Activated effector memory CD4-positive, alpha-beta T cell treated with Interleukin-2 at 50 U/mL for 16 hours (primary cell): Measurements from ENCODE around the gene ARMC10.
A peak's percentile ranks its signal among the peaks of the same experiment; 100 is the strongest.
"Not testable (repeated sequence)": the region's sequence is repeated elsewhere in the genome, so short reads cannot be mapped to it uniquely, and the experiment has no call there.

Source experiments
- DNase-seq: peaks from one replicate; pipeline ENCODE4 v3.0.0-alpha.2; 2020

Gene ARMC10

DNA sequence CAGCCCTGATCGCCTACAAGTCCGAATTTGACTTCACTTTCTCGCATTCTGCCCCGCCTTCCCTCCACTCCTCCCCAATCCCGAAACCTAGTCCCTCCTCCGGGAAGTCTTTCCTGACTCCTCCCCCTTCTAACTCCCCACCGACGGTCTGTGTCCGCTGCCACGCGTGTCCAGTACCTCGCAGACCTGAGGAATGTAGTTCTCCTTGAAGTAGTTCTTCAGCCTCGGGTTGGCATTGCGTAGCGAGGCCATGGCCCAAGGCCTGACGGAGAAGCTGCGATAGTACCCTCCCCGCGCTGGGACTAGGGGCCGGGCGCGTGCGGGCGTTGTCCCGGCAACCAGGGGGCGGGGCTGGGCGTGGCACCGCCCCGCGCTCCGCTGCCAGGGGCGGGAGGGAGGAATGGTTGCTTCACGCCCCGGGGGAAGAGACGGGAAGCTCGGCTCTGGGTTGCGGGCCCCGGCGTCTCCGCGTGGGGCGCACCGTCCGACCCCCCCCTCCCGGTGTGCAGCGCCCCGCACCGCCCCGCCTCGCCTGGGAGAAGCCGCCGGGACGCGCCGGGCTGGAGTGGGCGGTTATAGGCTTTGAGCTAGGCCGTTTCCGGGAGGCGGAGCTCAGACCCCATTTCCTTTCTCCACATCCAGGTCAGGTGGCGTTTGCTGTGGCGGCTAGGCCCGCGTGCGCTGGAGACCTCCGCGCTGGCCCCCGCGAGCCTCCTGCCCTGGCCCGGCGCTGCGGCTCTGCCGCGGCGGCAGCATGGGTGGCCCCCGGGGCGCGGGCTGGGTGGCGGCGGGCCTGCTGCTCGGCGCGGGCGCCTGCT lies at the start of gene ARMC10, which contains the start of gene FBXL13:
Gene ARMC10, plus strand, starts transcription at position 622 of the 818 bp plus-strand sequence. Its CDS starts 133 bp downstream, at position 755.
Gene FBXL13, minus strand, starts transcription at position 278 of the 818 bp plus-strand sequence.
- peak; percentile 89 for DNase-seq

DNA sequence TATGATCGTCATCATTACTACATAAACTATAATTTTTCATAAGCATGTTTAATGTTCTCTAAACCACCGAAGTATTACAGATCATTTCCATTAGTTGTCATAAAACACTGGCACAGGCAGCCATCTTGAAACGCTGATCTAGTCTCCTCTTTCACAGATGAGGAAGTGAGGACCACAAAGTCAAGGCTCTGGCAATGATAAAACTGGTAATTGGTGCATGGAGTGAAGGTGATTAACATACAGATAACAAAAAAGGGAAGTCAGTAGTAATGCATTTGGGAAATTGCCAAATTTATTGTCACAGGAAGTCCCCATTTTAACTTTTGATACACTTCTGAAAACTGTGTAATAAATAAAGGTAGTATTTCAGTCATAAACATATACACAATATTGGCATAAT lies 49.6 kb upstream of the ARMC10 start:
- DNase-seq = no peak

DNA sequence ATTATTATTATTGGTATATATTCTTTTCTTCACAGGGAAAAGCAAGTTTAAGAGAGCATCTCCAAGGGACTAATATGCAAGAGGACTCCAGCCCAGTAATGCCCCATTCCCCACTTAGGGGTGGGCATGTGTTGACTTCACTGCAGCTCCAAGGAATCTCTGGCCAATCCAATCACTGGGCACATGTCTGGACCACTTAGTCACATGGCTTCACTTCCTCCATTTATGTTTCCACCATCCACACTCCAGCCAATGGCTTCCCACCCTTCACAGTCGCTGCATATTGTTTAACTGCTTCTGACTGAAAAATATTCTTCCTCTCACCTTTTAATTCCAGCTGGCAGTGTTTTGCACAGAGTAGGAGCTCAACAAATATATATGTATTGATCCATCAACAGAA lies 43.9 kb upstream of the ARMC10 start:
- no peak for DNase-seq

DNA sequence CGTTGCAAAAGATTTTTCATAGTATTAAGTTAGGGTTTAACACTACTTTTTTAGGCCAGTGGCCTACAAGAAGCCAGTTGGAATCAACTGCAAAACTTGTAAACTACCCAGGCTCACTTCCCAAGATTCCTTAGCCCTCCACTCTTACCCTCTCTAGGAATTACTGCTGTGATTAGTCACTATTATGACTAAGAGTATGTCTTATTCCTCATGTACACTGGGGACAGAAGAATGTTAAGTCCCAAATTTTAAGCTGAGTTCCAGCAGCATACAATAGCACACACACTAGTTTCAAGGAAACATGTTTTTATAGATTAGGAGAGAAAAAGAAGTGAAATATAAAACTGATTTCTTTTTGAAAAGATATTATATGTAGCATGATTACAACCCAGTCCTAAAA lies 43.2 kb upstream of the ARMC10 start:
- no peak for DNase-seq

DNA sequence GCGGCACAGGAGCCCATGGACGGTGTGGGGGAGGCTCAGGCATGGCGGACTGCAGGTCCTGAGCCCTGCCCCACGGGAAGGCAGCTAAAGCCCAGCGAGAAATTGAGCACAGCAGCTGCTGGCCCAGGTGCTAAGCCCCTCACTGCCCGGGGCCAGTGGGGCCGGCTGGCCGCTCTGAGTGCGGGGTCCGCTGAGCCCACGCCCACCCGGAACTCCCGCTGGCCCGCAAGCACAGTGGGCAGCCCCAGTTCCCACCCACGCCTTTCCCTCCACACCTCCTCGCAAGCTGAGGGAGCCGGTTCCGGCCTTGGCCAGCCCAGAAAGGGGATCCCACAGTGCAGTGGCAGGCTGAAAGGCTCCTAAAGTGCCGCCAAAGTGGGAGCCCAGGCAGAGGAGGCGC lies 40.6 kb upstream of the ARMC10 start:
- not testable (repeated sequence) for DNase-seq

DNA sequence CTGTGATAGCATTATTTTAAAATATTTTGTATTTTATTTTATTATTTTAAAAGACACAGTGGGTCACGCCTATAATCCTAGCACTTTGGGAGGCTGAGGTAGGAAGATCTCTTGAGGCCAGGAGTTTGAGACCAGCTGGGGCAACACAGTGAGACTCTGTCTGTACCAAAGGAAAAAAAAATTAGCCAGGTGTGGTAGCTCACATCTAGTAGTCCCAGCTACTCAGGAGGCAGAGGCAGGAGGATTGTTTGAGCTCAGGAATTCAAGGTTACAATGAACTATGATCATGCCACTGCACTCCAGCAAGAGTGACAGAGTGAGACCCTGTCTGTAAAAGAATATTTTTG lies 37.5 kb upstream of the ARMC10 start:
- DNase-seq = no peak

DNA sequence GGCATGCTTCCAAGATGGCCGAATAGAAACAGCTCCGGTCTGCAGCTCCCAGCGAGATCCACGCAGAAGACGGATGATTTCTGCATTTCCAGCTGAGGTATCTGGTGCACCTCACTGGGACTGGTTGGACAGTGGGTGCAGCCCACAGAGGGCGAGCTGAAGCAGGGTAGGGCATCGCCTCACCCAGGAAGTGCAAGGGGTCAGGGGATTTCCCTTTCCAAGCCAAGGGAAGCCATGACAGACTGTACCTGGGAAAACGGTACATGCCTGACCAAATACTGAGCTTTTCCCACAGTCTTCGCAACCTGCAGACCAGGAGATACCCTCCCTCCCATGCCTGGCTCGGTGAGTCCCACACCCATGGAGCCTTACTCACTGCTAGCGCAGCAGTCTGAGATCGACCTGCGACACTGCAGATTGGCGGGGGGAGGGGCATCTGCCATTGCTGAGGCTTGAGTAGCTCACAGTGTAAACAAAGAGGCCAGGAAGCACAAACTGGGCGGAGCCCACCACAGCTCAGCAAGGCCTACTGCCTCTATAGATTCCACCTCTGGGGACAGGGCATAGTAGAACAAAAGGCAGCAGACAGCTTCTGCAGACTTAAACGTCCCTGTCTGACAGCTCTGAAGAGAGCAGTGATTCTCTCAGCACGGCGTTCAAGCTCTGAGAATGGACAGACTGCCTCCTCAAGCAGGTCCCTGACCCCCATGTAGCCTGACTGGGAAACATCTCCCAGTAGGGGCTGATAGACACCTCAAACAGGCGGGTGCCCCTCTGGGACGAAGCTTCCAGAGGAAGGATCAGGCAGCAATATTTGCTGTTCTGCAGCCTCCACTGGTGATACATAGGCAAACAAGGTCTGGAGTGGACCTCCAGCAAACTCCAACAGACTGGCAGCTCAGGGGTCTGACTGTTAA lies 36.9 kb upstream of the ARMC10 start:
- not testable (repeated sequence) for DNase-seq

DNA sequence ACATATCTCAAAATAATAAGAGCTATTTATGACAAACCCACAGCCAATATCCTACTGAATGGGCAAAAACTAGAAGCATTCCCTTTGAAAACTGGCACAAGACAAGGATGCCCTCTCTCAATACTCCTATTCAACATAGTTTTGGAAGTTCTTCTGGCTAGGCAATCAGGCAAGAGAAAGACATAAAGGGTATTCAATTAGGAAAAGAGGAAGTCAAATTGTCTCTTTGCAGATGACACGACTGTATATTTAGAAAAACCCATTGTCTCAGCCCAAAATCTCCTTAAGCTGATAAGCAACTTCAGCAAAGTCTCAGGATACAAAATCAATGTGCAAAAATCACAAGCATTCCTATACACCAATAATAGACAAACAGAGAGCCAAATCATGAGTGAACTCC lies 33.1 kb upstream of the ARMC10 start:
- not testable (repeated sequence) for DNase-seq

DNA sequence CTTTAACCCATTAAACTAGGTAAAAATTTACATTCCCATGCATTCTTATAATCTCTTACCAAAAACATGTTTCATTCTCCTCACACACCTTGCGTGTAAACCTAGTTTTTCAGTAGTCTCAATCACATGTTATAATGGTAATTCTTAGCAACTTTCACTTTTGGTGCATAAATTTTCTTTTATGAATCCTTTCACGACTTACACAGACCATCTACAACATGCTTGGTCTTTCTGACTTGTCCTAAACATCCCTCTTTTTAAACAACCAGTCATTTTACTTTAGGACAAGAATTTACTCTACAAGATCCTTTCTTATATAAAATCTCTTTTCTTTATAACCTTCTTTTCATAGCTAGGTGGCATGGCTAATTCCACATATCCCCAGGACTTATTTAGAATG lies 26.1 kb upstream of the ARMC10 start:
- DNase-seq = no peak

DNA sequence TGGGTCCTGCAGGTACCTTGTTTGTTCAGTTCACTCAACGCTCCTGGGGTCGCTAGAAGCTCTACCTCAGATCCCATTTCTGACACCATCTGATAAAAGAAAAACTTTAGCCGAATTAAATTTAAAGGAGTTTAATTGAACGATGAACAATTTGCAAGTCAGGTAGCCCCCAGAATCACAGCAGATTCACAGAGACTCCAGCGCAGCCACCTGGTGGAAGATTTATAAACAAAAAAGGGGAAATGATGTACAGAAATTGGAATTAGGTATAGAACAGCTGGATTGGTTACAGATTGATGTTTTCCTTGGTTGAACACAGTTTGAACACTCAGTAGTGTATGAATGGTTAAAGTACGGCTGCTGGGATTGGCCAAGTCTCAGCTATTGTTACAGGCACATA lies 23.4 kb upstream of the ARMC10 start:
- no peak for DNase-seq

DNA sequence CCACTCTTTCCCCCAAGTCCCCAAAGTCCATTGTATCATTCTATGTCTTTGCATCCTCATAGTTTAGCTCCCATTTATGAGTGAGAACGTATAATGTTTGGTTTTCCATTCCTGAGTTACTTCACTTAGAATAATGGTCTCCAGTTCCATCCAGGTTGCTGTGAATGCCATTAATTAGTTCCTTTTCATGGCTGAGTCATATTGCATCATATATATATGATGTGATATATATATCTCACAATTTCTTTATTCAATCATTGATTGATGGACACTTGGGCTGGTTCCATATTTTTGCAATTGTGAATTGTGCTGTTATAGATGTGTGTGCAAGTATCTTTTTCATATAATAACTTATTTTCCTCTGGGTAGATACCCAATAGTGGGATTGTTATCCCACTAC lies 18.9 kb upstream of the ARMC10 start:
- not testable (repeated sequence) for DNase-seq

DNA sequence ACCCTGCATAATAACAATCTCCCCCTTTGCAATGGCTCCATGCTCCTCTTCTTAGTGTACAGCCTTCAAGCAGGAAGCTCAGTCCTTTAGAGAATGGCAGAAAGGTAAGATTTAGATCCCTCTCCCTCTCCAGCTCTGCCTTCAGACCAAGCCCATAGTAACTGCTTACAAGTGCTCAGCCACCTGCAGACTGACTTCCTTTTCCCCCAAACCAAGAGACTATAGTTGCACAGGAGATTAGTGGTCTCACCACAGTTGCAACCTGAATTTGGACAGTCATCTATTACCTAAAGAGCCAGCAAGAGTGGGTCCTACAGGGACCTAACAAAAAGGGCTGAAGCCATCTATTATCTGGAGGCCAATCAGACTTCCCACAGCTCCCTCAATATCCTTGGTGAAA lies 16.8 kb upstream of the ARMC10 start:
- DNase-seq = no peak

DNA sequence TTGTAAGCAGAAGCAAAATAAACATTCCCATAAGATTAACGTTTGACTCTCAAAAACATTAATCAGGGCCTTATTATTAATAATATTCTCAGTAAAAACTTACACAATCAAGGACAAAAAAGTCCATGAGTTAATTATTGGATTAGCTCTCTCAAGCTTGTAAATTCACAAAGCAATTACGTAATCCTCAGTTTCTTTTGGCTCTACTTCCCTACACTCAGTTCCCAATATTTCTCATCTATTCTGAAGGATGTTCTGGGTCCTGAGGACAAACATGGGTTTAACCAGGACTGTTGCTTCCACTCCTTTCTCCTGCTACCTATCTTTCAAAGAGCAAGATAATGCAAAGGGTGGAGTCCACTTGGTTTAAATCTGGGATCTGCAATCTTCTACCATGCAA lies 15.5 kb upstream of the ARMC10 start:
- DNase-seq = no peak

DNA sequence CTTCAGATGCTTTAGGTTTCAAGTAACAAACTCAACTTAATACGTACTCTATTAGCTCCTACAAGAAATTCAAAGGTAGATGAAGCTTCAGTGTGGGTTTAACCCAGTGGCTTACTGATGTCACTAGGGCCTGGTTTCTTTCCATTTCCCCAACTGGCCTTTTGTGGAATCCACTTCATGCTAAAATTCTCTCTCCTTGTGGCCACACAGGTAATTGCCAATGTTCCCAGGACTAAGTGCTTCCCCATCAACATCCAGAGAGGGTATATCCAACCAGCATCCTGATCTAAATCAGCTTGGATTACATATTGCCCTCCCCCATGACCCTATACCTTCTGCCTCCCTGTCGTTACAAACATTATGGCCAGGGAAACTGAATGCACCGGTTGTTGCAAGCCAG lies 11.0 kb upstream of the ARMC10 start:
- DNase-seq = no peak

DNA sequence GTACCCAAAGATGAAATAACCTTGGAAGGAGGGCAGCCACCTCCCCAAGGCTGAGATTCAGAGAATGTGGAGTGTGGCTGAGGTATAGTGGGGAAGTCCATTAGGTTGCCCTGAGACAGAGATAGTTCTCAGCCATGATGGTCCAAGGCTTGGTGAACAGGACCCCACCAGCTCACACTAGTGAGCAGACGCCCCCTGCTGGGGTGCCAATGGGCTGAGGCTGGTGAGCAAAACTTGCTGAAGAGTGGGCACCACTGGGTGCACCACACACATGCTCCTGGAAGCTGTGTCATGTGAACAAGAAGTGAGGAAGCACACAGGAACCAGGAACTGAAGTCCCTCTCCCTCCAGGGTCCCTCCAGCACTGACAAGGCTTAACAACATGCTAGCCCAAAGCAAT lies 9.3 kb upstream of the ARMC10 start:
- no peak for DNase-seq

DNA sequence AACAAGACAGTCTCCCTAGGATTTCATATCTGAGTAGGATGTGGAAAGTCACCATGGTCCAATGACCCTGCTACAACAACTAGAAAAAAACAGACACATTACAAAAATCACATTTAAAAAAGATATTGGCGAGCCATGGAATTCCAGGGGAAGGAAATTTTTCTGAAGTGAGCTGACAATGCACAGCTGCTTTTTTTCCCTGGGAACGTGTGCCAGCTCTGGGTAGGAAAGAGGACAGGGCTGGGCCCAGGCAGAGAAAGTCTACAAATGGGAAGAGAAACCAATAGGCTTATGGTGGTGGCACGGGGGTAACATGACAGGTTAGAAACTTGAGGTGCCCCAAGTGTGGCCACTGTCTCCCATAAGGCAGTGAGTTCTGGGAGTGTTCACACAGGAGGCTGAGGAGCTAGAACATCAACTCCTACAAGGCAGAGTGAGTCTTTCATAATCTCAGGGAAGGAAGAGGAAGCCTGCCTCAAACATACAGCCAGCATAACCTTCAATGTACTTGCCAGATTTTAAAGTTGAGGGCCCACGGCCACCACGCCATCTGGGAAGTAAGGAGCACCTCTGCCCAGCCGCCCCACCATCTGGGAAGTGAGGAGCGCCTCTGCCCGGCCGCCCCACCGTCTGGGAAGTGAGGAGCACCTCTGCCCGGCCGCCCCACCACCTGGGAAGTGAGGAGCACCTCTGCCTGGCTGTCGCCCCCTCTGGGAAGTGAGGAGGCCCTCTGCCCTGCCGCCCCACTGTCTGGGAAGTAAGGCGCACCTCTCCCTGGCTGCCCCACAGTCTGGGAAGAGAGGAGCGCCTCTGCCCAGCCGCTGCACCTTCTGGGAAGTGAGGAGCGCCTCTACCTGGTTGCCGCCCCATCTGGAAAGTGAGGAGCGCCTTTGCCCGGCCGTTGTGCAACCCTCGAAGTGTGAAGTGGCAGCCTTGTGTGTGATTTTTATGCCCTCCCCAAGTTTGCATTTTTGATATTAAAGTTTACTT lies 6.2 kb upstream of the ARMC10 start:
- DNase-seq = no peak

DNA sequence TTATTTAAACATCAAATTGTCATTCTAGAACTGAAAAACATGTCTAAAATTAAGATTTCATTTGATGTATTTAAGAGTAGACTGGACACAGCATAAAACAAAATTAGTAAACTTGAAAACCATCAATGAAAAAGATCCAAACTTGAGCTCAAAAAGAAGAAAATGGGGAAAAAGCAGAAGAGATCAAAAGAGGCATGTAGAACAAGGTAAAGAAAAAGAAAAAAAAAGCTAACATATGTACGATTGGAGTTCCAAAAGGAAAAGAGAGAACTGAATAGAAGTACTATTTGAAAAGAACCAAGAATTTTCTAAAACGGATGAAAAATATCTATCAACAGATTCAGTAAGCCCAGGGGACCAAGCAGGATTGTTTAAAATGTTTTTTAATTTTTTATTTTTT lies 3.9 kb upstream of the ARMC10 start:
- no peak for DNase-seq

DNA sequence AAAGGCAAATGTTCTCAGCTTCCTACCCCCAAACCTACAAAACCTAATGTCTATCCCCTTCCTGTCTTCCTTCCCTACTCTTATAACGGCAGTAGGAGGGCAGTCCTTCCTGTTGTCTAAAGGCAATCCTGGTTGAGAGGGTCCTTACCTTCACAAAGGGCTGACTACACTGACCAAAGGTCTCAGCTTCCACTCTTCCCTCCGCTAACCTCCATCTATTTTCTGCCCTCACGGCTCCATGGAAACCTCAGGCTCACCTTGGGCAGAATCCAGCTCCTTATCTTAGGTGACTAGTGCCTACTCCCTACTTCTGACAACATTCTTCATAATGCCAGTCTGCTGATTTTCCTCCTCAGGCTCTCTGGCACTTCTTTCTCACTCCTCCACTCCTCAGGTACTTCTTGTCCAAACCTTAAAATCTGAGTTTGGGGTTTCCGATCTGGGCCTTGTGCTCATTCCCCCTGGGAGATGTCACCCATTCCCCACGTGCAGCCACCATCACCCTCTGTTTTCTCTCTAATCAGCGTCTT lies 886 bp upstream of the ARMC10 start:
- no peak for DNase-seq

DNA sequence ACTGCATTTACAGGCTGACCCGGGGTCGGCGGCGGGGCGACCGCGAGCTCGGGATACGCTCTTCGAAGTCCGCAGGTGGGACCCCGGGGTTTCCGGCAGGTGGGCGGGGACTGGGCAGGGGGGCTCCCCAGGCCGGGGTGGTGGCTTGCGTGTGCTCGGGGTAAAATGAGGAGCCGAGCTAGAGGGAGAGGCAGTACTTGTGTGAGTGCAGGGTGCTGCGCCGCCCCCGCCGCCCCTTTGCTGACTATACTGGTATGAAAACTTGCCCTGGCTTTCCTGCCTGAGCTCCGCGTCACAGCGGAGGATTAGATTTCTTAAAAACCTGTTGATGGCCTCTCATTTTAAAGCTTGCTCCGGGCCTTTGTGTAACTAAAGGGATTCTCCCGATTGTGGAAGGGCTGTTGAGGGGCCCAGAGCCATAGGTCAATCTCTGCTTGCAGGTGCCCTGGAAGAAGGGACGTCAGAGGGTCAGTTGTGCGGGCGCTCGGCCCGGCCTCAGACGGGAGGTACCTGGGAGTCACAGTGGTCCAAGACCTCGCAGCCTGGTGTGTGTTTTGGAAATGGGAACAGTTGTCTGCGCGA lies 488 bp downstream of the ARMC10 start:
- DNase-seq = peak; percentile 50

DNA sequence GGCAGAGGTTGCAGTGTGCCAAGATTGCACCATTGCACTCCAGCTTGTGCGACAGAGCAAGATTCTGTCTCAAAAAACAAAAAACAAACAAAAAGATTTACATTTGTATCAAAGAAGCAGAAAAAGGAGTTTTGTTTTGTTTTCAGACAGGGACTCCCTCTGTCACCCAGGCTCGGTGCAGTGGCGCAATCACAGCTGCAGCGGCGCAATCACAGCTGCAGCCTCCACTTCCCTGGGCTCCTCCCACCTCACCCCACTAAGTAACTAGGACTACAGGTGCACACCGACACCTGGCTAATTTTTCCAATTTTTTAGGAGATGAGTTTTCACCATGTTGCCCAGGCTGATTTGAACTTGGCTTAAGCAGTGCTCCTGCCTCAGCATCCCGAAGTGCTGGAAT lies 1.8 kb downstream of the ARMC10 start:
- no peak for DNase-seq

DNA sequence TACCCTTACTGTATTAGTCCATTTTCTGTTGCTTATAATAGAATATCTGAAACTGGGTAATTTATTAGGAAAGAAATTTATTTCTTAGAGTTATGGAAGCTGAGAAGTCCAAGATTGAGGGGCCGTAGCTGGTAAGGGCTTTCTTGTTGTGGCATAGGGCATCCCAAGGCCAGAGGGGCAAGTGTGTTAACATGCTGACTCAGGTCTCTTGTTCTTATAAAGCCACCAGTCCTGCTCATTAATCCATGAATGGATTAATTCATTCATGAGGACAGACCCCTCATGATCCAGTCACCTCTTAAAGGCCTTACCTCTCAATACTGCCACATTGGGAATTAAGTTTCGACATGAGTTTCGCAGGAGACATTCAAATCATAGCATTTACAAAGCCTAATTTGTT lies 2.4 kb downstream of the ARMC10 start:
- no peak for DNase-seq

DNA sequence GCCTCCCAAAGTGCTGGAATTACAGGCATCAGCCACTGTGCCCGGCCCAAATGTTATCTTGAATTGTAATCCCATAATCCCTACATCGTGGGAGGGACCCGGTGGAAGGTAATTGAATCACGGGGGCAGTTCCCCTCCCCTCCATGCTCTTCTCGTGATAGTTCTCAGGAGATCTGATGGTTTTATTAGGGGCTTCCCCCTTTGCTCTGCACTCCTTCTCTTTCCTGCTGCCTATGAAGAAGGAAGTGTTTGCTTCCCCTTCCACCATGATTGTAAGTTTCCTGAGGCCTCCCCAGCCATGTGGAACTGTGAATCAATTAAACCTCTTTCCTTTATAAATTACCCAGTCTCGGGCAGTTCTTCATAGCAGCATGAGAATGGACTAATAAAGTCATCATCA lies 3.3 kb downstream of the ARMC10 start:
- not testable (repeated sequence) for DNase-seq
